GM18508 (cell line): Measurements from ENCODE around the gene NMT1.

Source experiments
- ATAC-seq: cut with Tn5 transposase; IDR thresholded peaks from one replicate; pipeline ENCODE4 v1.9.1; 2021; ENCODE audit warnings: moderate number of reproducible peaks; ENCODE audit not compliant: insufficient read depth, unreplicated experiment

Gene NMT1

GRCh38 chr17:45073414-45074070 lies 12.4 kb downstream of the NMT1 start:
- no peak for ATAC-seq

- no peak for ATAC-seq
These were observed 16.5 kb downstream of the NMT1 start for GRCh38 chr17:45077643-45078042.

GRCh38 chr17:45081047-45081703 lies 20.1 kb downstream of the NMT1 start:
- ATAC-seq: no peak

GRCh38 chr17:45086391-45086790 lies 25.3 kb downstream of the NMT1 start:
- no peak for ATAC-seq

- ATAC-seq: no peak
These were observed 25.9 kb downstream of the NMT1 start for GRCh38 chr17:45086865-45087503.

- ATAC-seq: no peak
These were observed 26.4 kb downstream of the NMT1 start for GRCh38 chr17:45087504-45087975.

- no peak for ATAC-seq
These were observed 26.9 kb downstream of the NMT1 start for GRCh38 chr17:45087978-45088377.

- ATAC-seq: no peak
These were observed 27.6 kb downstream of the NMT1 start for GRCh38 chr17:45088741-45089140.

- ATAC-seq: no peak
These were observed 29.6 kb downstream of the NMT1 start for GRCh38 chr17:45090711-45091110.

GRCh38 chr17:45091778-45092425 lies 30.8 kb downstream of the NMT1 start:
- ATAC-seq: no peak

- ATAC-seq: no peak
These were observed 31.9 kb downstream of the NMT1 start for GRCh38 chr17:45092911-45093430.

- ATAC-seq: no peak
These were observed 32.5 kb downstream of the NMT1 start for GRCh38 chr17:45093444-45094110.

GRCh38 chr17:45096141-45096540 lies 35.0 kb downstream of the NMT1 start:
- no peak for ATAC-seq

GRCh38 chr17:45096926-45097325 lies 35.8 kb downstream of the NMT1 start:
- ATAC-seq: no peak

GRCh38 chr17:45098081-45098868 lies 37.2 kb downstream of the NMT1 start:
- no peak for ATAC-seq

- no peak for ATAC-seq
These were observed 37.9 kb downstream of the NMT1 start for GRCh38 chr17:45098869-45099616.

GRCh38 chr17:45101546-45101882 lies 40.4 kb downstream of the NMT1 start:
- no peak for ATAC-seq

GRCh38 chr17:45101883-45102811 lies 41.0 kb downstream of the NMT1 start:
- no peak for ATAC-seq
